NCI-H187 (cell line): ENCODE measurements around the gene ATL3.
"Not testable (repeated sequence)": the region's sequence is repeated elsewhere in the genome, so short reads cannot be mapped to it uniquely, and the experiment has no call there.

Source experiments
- DNase-seq, 2 experiments: peaks; one replicate each; lab custom pipeline; 2025; lab: John Stamatoyannopoulos, UW

ATL3 gene

DNA sequence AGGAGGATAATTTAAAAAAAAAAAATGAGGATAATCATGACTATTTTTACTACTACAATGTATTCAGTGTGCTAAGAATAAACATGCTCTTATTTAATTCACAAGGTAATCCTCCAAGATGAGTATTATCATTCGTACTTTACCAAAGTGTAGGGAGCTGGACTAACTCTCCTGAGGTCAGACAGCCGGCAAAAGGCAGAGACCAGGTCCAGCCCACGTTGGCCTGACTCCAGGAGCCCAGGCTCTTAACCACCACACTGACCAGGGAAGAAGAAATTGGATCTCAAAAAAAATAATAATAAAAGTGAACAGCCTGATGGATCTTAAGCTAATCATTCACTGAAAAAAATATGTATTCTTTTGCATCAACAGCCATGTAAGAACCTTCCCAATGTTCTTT lies 82.2 kb downstream of the ATL3 start:
- DNase-seq, result no peak

DNA sequence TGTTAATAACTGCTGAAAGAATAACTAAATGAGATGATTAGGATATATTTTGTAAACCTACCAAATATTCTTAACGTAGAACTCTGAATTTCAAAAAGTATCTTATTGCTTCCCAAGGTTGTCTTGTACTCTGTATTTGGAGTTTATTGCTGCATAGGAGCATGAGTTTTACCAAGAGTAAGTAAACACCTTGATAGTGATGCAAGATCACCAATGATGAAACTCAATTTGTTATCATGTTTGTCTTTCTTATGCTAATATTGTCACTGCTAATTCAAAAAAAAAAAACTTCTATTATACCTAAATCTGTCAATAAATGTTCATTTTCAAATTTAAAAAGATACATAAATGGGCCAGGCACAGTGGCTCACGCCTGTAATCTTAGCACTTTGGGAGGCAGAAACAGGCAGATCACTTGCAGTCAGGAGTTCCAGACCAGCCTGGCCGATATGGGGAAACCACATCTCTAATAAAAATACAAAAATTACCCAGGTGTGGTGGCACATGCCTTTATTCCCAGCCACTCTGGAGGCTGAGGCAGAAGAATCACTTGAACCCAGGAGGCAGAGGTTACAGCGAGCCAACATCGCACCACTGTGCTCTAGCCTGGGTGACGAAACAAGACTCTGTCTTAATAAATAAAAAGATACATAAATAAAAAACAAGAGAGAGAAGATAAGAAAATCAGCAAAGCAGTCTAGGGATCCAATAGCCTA lies 84.6 kb downstream of the ATL3 start:
- no peak for DNase-seq

DNA sequence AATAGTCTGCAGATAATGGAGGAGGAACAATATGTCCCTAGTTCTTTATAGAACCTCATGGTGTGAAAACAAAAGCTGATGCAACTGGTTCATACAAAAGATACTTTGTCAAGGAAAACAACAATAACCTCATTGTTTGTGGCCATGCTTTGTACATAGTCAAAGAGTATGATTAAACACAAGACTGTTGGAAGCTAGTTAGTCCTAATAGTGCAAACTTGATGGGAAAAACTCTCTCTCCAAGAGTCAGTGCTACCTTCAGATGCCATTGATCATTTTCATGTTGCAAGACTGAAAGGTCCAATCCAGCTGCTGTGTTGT lies 87.9 kb downstream of the ATL3 start:
- no peak for DNase-seq

DNA sequence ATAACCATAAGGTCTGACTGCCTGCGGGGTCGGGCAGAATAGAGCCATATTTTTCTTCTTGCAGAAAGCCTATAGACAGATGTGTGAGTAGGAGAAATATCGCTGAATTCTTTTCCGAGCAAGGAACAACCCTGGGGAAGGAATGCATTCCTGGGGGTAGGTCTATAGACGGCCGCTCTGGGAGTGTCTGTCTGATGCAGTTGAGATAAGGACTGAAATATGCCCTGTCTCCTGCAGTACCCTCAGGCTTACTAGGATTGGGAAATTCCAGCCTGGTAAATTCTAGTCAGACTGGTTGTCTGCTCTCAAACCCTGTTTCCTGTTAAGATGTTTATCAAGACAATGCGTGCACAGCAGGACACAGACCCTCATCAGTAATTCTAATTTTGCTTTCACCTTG lies 90.0 kb downstream of the ATL3 start:
- not testable (repeated sequence) for DNase-seq

DNA sequence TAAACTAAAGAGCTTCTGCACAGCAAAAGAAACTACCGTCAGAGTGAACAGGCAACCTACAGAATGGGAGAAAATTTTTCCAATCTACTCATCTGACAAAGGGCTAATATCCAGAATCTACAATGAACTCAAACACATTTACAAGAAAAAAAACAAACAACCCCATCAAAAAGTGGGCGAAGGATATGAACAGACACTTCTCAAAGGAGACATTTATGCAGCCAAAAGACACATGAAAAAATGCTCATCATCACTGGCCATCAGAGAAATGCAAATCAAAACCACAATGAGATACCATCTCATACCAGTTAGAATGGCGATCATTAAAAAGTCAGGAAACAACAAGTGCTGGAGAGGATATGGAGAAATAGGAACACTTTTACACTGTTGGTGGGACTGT lies 92.3 kb downstream of the ATL3 start:
- not testable (repeated sequence) for DNase-seq

DNA sequence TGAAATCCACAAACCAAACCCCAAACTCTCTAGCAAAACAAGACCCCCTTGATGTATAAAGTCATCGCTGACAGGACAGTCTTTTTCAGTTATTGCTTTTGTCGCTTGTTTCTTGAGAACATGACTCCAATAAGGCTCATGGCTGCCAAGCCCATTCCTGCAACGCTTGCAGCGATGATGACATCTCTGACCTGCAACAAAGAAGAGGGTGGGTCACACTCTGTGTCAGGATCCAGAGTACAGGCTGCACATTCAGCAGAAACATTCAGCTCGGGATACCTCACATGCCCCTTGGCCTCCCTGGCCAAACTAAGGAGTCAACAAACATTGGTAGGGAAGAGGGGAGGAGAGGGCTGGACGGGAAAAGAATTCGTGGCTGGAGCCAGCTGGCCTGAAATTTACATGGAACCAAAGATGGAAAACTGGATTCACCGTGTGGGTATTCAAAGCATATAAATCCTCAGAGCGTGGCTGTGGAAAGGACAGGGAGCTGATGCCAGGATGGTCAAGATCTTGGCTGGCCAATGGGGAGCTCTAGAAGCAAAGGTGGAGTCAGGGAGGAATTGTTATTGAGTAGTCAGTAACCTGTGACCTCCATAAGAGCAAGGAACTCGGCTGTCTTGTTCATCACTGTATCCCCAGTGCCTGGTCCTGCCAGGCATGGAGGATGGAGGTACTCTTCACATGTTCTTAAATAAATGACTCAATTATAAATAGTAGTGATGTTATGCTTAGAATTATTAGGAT lies 96.1 kb downstream of the ATL3 start:
- DNase-seq, result no peak
